Smooth muscle cell (in vitro differentiated cells): ENCODE measurements around the gene KAZN. TPM values are rescaled to one million over a fixed set of nuclear protein-coding genes. Genes with fewer than 3 reads are reported as not detected.

Experiments used
- DNase-seq: peaks from one replicate; lab custom pipeline; 2025; ENCODE audit not compliant: unreplicated experiment; lab: John Stamatoyannopoulos, UW
- H2AFZ ChIP-seq: fragments of 200-600 bp; sonication (generic); 2 replicates; pipeline ENCODE4 v1.6.0; 2016; ENCODE audit warnings: antibody characterized with exemption, low read depth, mild to moderate bottlenecking
- H3F3A ChIP-seq: fragments of 200-600 bp; sonication (generic); 2 replicates; pipeline ENCODE4 v1.6.0; 2017; ENCODE audit warnings: antibody characterized with exemption, low read depth
- H3K27ac ChIP-seq: fragments of 200-600 bp; sonication (generic); 2 replicates; pipeline ENCODE4 v1.5.1; 2016; ENCODE audit warnings: low read depth, mild to moderate bottlenecking
- H3K27me3 ChIP-seq: fragments of 200-600 bp; sonication (generic); 2 replicates; pipeline ENCODE4 v1.6.1; 2016; ENCODE audit warnings: low read depth, mild to moderate bottlenecking
- H3K36me3 ChIP-seq: fragments of 200-600 bp; sonication (generic); 2 replicates; pipeline ENCODE4 v1.5.1; 2016; ENCODE audit warnings: low read depth
- H3K4me1 ChIP-seq: fragments of 200-600 bp; sonication (generic); 2 replicates; pipeline ENCODE4 v1.5.1; 2016; ENCODE audit warnings: low read depth
- H3K4me2 ChIP-seq: fragments of 200-600 bp; sonication (generic); 2 replicates; pipeline ENCODE4 v1.6.0; 2016; ENCODE audit warnings: mild to moderate bottlenecking
- H3K4me3 ChIP-seq: fragments of 200-600 bp; sonication (generic); 2 replicates; pipeline ENCODE4 v1.5.1; 2016; ENCODE audit warnings: mild to moderate bottlenecking
- H3K79me2 ChIP-seq: fragments of 200-600 bp; sonication (generic); 2 replicates; pipeline ENCODE4 v1.6.0; 2016; ENCODE audit warnings: low read depth, mild to moderate bottlenecking
- H3K9ac ChIP-seq: fragments of 200-600 bp; sonication (generic); 2 replicates; pipeline ENCODE4 v1.6.0; 2016; ENCODE audit warnings: low read depth
- H3K9me3 ChIP-seq: fragments of 200-600 bp; sonication (generic); replicated peaks from 2 replicates; pipeline ENCODE4 v1.5.1; 2016; ENCODE audit warnings: low read depth
- H4K20me1 ChIP-seq: fragments of 200-600 bp; sonication (generic); 2 replicates; pipeline ENCODE4 v1.6.0; 2016; ENCODE audit warnings: low read depth
- CTCF ChIP-seq: fragments of 200-600 bp; sonication (generic); IDR thresholded peaks from 2 replicates; pipeline ENCODE4 v1.5.1; 2017; ENCODE audit warnings: borderline replicate concordance, mild to moderate bottlenecking, antibody characterized with exemption; ENCODE audit not compliant: insufficient read depth, poor library complexity, severe bottlenecking
- WGBS: methylation state at CpG from one replicate; pipeline ENCODE4 v1.1.7; 2016; ENCODE audit warnings: low lambda C conversion rate; 5-methylcytosine and 5-hydroxymethylcytosine counted together
- polyA plus RNA-seq: library from polyadenylated mRNA; unstranded; fragments of >200 nt; fragmentation: Nextera tagmentation; extraction: Ambion mirVana; gene quantifications from 2 replicates; pipeline ENCODE4 v1.2.1, GENCODE V29; 2016
- total RNA-seq: library from RNA; depleted of rRNA; stranded (reverse); fragments of >200 nt; gene quantifications from 2 replicates; pipeline ENCODE4 v1.2.3, GENCODE V29; 2014

The KAZN gene
- total and polyA plus RNA-seq, 2 experiments from 2014 or later = 6.3 to 8.2 TPM

GRCh38 chr1:14625572-14625971 is 27.1 kb downstream of the KAZN start:
- H3K4me2 ChIP-seq = no peak overlapping the region
- H3F3A ChIP-seq = no peaks in the 10 kb centered on the region
- peaks cover 18% of the 10 kb centered on the region for H3K4me1 ChIP-seq
- 85% methylated on average over 11 of the region's 11 CpGs for WGBS
- no peaks in the 10 kb centered on the region for H3K27me3 ChIP-seq
- no peak for TF ChIP-seq CTCF
- H4K20me1 ChIP-seq = no peaks in the 10 kb centered on the region
- no peak overlapping the region for H3K27ac ChIP-seq
- no peaks in the 10 kb centered on the region for H3K9me3 ChIP-seq
- no peak for DNase-seq
- H3K79me2 ChIP-seq = no peaks in the 10 kb centered on the region
- no peak overlapping the region for H3K9ac ChIP-seq
- H3K36me3 ChIP-seq = no peaks in the 10 kb centered on the region
- no peak overlapping the region for H2AFZ ChIP-seq
- H3K4me3 ChIP-seq = no peak overlapping the region

GRCh38 chr1:14625996-14626395 is 27.5 kb downstream of the KAZN start:
- Histone ChIP-seq H3K4me2 (no peak overlapping the region), H3K9me3 (no peaks in the 10 kb centered on the region), H2AFZ (no peak overlapping the region), H3K9ac (no peak overlapping the region), H4K20me1 (no peaks in the 10 kb centered on the region), H3K4me1 (peaks cover 18% of the 10 kb centered on the region), H3K27ac (no peak overlapping the region), H3K79me2 (no peaks in the 10 kb centered on the region), H3F3A (no peaks in the 10 kb centered on the region), H3K4me3 (no peak overlapping the region), H3K27me3 (no peaks in the 10 kb centered on the region), H3K36me3 (no peaks in the 10 kb centered on the region)
- 90% methylated on average over 5 of the region's 5 CpGs for WGBS
- TF ChIP-seq CTCF = no peak
- no peak for DNase-seq

GRCh38 chr1:14626869-14627607 is 28.6 kb downstream of the KAZN start:
- H4K20me1 ChIP-seq = no peaks in the 10 kb centered on the region
- 34% methylated on average over 9 of the region's 11 CpGs for WGBS

More at GRCh38 chr1:14626869-14627607, 28.6 kb downstream of the KAZN start:
- Histone ChIP-seq H3K4me3 (no peak overlapping the region), H3K4me2 (no peak overlapping the region), H3K79me2 (no peaks in the 10 kb centered on the region), H3K4me1 (peaks cover 18% of the 10 kb centered on the region), H3K36me3 (no peaks in the 10 kb centered on the region), H3K9me3 (no peaks in the 10 kb centered on the region), H3K27me3 (no peaks in the 10 kb centered on the region), H2AFZ (no peak overlapping the region), H3K27ac (no peak overlapping the region), H3F3A (no peaks in the 10 kb centered on the region), H3K9ac (no peak overlapping the region)
- no peak for TF ChIP-seq CTCF
- DNase-seq = no peak
